ENCODE data around the gene ATXN7. TPM values are rescaled to one million over a fixed set of nuclear protein-coding genes. Genes with fewer than 3 reads are reported as not detected.

ATXN7 gene
- total RNA-seq, 3 donors from 2014 or later, result 37.4 to 56.2 (median 47.9) TPM

DNA sequence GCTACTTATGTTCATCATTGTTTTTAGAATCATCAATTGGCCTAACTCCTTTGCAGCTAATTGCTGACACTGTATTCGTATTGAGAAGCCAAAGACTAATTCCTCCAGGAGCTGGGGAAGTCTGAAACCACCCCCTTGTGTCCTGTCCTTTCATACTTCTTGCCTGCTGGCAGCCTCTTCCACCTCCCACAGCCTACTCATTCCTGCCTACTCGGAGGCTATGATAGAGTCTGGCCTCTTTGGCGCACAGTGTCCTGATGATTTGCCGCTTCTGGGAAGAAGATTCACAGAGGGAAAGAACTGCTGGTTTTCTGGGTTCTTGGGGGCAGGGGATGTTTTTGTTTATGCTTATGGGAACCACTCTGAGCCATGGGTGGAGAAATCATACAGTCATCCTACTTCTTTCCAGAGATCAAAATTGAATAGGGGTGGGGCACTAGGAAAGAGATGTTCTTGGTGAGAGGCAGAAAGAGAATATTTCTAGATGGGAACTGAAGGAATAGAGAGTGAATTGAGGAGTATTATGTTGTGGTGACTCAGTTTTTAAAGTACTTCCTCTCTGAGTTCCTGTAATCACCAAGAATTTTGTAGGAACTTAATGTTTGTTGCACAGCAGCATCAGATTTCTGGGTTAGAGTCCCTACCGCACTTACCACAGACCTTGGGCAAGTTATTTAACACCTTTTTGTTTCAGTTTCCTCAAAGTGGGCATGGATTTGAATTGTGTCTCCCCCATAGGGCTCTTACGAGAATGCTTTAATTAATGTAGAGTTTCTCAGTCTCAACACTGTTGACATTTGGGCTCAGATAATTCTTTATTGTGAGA lies 70.6 kb downstream of the ATXN7 start:
- H3K4me3 ChIP-seq, result no peak overlapping the region

DNA sequence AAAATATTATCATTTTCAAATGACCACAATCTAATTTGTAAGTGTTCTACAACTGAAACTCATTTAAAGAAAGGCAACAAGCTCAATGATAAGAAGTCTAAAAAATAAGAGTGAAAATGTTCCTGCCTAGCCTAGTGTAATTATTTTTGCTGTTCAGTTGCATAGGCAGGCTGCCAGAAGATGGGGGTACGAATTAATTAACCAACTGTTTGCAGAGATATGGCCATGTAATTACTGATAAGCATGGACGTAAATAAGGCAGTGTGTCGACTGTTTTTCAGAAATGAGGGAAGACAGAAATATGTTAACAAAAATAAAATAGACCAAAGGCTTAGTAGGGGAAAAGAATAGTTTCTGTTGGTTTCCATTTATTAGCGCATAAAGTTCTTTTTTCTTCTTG lies 73.3 kb downstream of the ATXN7 start:
- Histone ChIP-seq H3K27me3 (no peaks in the 10 kb centered on the region), H3K9me3 (no peaks in the 10 kb centered on the region), H3K36me3 (no peaks in the 10 kb centered on the region), H3K4me3 (no peak overlapping the region), H3K27ac (no peak overlapping the region), H3K4me1 (peaks cover 0 to 5% of the 10 kb centered on the region in 2 donors)
- DNase-seq (ENCODE audit: low spot score in 2 of 2), result no peak
- no peak for TF ChIP-seq POLR2AphosphoS5 (IDR thresholded peaks at IDR 0.05)
- TF ChIP-seq, protein P1, sequence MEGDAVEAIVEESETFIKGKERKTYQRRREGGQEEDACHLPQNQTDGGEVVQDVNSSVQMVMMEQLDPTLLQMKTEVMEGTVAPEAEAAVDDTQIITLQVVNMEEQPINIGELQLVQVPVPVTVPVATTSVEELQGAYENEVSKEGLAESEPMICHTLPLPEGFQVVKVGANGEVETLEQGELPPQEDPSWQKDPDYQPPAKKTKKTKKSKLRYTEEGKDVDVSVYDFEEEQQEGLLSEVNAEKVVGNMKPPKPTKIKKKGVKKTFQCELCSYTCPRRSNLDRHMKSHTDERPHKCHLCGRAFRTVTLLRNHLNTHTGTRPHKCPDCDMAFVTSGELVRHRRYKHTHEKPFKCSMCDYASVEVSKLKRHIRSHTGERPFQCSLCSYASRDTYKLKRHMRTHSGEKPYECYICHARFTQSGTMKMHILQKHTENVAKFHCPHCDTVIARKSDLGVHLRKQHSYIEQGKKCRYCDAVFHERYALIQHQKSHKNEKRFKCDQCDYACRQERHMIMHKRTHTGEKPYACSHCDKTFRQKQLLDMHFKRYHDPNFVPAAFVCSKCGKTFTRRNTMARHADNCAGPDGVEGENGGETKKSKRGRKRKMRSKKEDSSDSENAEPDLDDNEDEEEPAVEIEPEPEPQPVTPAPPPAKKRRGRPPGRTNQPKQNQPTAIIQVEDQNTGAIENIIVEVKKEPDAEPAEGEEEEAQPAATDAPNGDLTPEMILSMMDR (IDR thresholded peaks at IDR 0.05), result no peak
- TF ChIP-seq POLR2A (IDR thresholded peaks at IDR 0.05), result no peak
- intact Hi-C loops (cut with DNase I; ENCODE audit: low total_unique reads), result loop anchor here (2.0 kb wide), 1 partner anchor 54 kb away; no protein-coding TSS in a partner anchor

More for the DNA sequence above, 70.6 kb downstream of the ATXN7 start:
- Histone ChIP-seq H3K27ac (peak overlapping the region in 1 of 2 donors; percentile 34), H3K4me1 (peaks cover 0 to 5% of the 10 kb centered on the region in 2 donors), H3K36me3 (no peaks in the 10 kb centered on the region), H3K9me3 (no peaks in the 10 kb centered on the region), H3K27me3 (no peaks in the 10 kb centered on the region)
- no peak for DNase-seq (ENCODE audit: low spot score in 2 of 2)
- TF ChIP-seq POLR2A (IDR thresholded peaks at IDR 0.05), result no peak
- TF ChIP-seq, protein P1 (IDR thresholded peaks at IDR 0.05), result no peak
- TF ChIP-seq POLR2AphosphoS5 (IDR thresholded peaks at IDR 0.05), result no peak
- intact Hi-C loops (cut with DNase I; ENCODE audit: low total_unique reads), result no loop called here

DNA sequence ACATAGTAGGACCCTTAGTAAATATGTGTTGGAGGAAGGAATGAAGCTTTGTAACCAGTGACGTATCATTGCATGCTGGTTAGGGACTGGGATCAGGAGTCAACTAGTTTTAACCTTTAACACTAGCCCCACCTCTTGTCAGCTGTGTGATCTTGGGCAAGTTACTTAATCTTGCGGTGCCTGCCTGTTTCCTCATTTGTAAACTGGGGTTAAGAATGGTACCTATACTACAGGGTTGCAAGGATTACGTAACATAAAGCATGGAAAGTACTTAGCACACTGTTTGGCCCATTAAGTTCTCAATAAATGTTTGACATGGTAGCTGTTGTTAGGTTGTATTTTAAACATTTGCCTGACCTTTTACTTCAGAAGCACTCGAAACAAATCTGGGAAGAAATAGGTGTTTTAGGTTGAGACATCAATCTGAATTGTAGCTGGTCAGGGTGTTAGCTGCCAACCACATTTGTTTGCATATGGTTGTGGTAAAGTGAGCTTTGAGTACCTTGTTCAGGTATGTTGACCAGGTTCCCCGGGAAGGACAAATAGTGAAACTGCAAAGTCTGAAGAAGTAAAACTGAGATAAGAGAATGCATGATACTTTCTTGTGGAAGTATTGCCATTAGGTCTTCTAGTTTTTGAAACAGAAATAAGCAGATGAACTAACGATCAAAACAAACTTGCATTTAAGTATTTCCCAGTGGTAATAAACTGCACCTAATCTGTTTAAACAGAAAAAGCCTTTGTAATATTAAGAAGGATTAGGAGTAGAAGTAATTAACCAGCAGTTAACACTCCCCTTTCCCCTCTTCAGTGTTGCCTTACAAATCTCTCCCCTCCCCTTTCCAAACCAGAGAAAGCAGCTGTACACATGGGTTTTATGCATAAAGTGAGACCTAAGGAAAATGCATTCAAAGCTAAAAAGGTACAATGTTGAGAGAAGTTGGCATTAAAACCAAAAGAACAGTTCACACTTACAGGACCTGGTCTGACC lies 74.3 kb downstream of the ATXN7 start:
- TF ChIP-seq, protein P1 (IDR thresholded peaks at IDR 0.05), result no peak
- TF ChIP-seq POLR2AphosphoS5 (IDR thresholded peaks at IDR 0.05) (no peak), POLR2A (IDR thresholded peaks at IDR 0.05) (no peak)
- Histone ChIP-seq H3K27ac (no peak overlapping the region), H3K27me3 (no peaks in the 10 kb centered on the region), H3K9me3 (no peaks in the 10 kb centered on the region), H3K4me1 (peaks cover 0 to 5% of the 10 kb centered on the region in 2 donors), H3K4me3 (no peak overlapping the region), H3K36me3 (no peaks in the 10 kb centered on the region)
- intact Hi-C loops (cut with DNase I; ENCODE audit: low total_unique reads), result loop anchor here (2.0 kb wide), 1 partner anchor 53 kb away; no protein-coding TSS in a partner anchor
- no peak for DNase-seq (ENCODE audit: low spot score in 2 of 2)

DNA sequence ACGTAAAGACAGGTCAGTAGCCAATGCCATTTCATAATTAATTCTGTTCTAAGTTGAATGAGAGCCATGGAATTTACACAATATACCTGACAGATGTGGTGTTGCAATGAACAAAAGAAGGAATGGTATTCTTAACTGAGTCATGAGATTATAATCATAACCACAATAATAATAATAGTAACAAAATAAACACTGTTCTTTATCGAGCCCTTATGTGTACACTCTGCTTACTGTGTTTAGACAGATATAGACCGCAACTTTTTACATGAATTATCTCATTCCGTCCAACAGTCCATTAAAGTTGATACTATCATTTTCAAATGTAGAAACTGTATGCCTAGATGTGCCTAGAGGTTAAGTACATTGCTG lies 76.7 kb downstream of the ATXN7 start:
- H3K27ac ChIP-seq, result no peak overlapping the region
- H3K27me3 ChIP-seq, result no peaks in the 10 kb centered on the region
- H3K4me3 ChIP-seq, result no peak overlapping the region
- peaks cover 0 to 5% of the 10 kb centered on the region in 2 donors for H3K4me1 ChIP-seq
- DNase-seq (ENCODE audit: low spot score in 2 of 2), result no peak
- intact Hi-C loops (cut with DNase I; ENCODE audit: low total_unique reads), result no loop called here
- no peaks in the 10 kb centered on the region for H3K9me3 ChIP-seq
- TF ChIP-seq POLR2AphosphoS5 (IDR thresholded peaks at IDR 0.05), result no peak
- no peak for TF ChIP-seq POLR2A (IDR thresholded peaks at IDR 0.05)
- TF ChIP-seq, protein P1 (IDR thresholded peaks at IDR 0.05), result no peak
- H3K36me3 ChIP-seq, result no peaks in the 10 kb centered on the region

All from breast epithelium (tissue), 4 donors.